ENCODE measurements around the gene NXPH4.

DNA sequence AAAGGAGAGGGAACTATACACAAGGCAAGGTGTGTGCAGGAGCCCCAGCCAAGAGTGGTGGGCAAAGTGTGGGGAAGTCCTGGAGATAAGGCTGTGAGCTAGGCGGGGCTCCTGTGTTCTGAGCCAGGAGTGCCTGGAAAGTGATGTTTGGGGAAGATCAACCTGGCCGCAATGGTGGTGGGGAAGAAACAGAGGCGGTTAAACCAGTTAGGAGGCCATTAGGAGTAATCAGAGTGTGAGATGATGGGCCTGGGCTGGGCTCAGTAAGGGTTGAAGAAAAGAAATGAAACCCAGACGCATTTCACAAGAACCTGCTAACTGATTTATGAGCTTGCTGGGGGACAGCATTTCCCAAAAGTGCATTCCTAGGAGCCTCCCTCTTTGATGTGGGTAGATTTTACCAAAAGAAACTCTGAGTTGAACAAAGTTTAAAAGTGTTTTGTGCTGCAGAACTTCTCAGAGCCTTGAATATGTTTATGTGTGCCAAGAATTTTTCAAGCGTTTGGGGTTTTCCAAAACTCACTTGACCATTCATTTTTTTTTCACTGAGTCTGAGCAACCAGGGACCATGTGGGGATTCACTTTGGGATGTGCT, 34.9 kb upstream of the NXPH4 start:
- no peak for TF ChIP-seq POLR2A (IDR thresholded peaks at IDR 0.05)
- TF ChIP-seq, protein P1, sequence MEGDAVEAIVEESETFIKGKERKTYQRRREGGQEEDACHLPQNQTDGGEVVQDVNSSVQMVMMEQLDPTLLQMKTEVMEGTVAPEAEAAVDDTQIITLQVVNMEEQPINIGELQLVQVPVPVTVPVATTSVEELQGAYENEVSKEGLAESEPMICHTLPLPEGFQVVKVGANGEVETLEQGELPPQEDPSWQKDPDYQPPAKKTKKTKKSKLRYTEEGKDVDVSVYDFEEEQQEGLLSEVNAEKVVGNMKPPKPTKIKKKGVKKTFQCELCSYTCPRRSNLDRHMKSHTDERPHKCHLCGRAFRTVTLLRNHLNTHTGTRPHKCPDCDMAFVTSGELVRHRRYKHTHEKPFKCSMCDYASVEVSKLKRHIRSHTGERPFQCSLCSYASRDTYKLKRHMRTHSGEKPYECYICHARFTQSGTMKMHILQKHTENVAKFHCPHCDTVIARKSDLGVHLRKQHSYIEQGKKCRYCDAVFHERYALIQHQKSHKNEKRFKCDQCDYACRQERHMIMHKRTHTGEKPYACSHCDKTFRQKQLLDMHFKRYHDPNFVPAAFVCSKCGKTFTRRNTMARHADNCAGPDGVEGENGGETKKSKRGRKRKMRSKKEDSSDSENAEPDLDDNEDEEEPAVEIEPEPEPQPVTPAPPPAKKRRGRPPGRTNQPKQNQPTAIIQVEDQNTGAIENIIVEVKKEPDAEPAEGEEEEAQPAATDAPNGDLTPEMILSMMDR (IDR thresholded peaks at IDR 0.05), result no peak

All from right lobe of liver (tissue), 4 donors.